Epithelial cell of proximal tubule (primary cell): ENCODE data around the gene TNRC6A. TPM values are rescaled to one million over a fixed set of nuclear protein-coding genes. Genes with fewer than 3 reads are reported as not detected.
A peak's percentile ranks its signal among the peaks of the same experiment; 100 is the strongest.
"Not testable (repeated sequence)": the region's sequence is repeated elsewhere in the genome, so short reads cannot be mapped to it uniquely, and the experiment has no call there.

Experiments used
- DNase-seq: peaks from one replicate; pipeline ENCODE4 v3.0.0-alpha.2; 2011; ENCODE audit warnings: low read depth
- H3K4me3 ChIP-seq: 2 replicates; pipeline ENCODE4 v1.5.1; 2011; ENCODE audit warnings: low read depth, mild to moderate bottlenecking, low read length
- total RNA-seq: library from RNA; depleted of rRNA; stranded (reverse); fragments of >200 nt; gene quantifications from 2 replicates; pipeline ENCODE4 v1.2.3, GENCODE V29; 2015
- TF ChIP-seq, protein P1 (sequence below): conservative IDR thresholded peaks from 2 replicates; pipeline ENCODE4 v1.5.1; 2012; ENCODE audit warnings: low read depth, mild to moderate bottlenecking, low read length

TNRC6A gene
- total RNA-seq, 1 donor from 2014 or later: 13.6 TPM

- H3K4me3 ChIP-seq: no peak overlapping the region
- TF ChIP-seq, protein P1, sequence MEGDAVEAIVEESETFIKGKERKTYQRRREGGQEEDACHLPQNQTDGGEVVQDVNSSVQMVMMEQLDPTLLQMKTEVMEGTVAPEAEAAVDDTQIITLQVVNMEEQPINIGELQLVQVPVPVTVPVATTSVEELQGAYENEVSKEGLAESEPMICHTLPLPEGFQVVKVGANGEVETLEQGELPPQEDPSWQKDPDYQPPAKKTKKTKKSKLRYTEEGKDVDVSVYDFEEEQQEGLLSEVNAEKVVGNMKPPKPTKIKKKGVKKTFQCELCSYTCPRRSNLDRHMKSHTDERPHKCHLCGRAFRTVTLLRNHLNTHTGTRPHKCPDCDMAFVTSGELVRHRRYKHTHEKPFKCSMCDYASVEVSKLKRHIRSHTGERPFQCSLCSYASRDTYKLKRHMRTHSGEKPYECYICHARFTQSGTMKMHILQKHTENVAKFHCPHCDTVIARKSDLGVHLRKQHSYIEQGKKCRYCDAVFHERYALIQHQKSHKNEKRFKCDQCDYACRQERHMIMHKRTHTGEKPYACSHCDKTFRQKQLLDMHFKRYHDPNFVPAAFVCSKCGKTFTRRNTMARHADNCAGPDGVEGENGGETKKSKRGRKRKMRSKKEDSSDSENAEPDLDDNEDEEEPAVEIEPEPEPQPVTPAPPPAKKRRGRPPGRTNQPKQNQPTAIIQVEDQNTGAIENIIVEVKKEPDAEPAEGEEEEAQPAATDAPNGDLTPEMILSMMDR: peak; percentile 41
- peak; percentile 95 for DNase-seq
Observed at GRCh38 chr16:24700549-24701392, 28.7 kb upstream of the TNRC6A start.

DNA sequence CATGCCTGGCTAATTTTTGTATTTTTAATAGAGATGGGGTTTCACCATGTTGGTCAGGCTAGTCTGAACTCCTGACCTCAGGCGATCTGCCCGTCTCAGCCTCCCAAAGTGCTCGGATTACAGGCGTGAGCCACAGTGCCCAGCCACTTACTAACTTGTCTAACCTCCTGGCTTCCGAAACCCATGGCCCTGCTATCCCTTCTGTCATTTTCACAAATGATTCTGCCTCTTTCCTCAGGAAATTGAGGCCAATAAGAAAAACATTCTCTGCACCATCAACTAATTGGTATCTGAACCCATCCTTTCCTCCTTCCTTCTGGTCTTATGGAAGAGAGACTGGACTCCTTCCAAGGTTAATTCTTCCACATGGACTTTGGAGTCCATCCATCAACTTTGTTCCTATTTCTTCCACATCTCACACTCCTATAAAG lies 27.9 kb upstream of the TNRC6A start:
- no peak for DNase-seq

DNA sequence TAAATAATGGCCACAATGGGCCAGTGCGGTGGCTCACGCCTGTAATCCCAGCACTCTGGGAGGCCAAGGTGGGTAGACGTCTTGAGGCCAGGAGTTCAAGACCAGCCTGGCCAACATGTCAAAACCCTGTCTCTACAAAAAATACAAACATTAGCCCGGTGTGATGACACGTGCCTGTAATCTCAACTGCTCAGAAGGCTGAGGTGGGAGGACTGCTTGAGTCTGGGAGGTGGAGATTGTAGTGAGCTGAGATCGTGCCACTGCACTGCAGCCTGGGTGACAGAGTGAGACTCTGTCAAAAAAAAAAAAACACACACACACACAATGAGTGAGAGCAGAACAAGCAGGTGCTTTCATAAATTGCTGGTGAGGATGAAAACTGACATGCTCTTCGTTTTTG lies 21.7 kb upstream of the TNRC6A start:
- not testable (repeated sequence) for DNase-seq, H3K4me3 ChIP-seq

More for the DNA sequence above, 27.9 kb upstream of the TNRC6A start:
- TF ChIP-seq, protein P1: no peak
- no peak overlapping the region for H3K4me3 ChIP-seq

DNA sequence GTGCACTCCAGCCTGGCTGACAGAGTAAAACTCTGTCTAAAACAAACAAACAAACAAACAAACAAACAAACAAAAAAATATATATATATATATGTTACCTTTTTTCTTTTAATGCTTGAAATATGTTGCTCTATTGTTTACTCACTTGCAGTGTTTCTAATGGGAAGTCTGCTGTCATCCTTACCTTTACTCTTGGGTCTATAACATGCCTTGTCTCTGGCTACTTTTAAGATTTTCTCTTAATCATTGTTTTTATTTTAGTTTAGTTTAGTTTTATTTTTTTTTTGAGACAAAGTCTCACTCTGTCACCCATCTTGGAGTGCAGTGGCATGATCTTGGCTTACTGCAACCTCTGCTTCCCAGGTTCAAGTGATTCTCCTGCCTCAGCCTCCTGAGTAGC lies 16.1 kb upstream of the TNRC6A start:
- no peak overlapping the region for H3K4me3 ChIP-seq
- no peak for DNase-seq
- TF ChIP-seq, protein P1: no peak

DNA sequence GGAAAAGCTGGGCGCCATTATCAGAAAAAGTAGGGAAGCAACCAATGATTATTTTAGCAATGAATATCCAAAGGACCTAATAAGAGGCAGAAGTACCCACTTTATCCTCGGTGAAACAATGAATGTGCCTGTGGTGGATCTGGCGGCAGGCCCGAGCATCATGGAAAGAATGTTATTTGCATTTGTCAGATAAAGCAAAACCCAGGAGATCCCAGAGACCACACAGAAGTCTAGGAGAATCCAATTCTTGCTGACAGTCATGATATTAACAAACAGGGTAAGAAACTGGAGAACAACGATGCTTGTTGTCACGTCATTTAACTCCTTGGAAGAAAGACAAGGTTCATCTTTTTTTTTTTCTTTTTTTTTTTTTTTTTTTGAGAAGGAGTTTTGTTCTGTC lies 12.0 kb upstream of the TNRC6A start:
- DNase-seq: no peak
- no peak overlapping the region for H3K4me3 ChIP-seq
- TF ChIP-seq, protein P1: no peak

GRCh38 chr16:24718967-24719521 lies 10.4 kb upstream of the TNRC6A start:
- TF ChIP-seq, protein P1: no peak
- no peak for DNase-seq

GRCh38 chr16:24721830-24722238 lies 7.6 kb upstream of the TNRC6A start:
- DNase-seq: no peak
- H3K4me3 ChIP-seq: no peak overlapping the region
- TF ChIP-seq, protein P1: no peak

More at GRCh38 chr16:24718967-24719521, 10.4 kb upstream of the TNRC6A start:
- no peak overlapping the region for H3K4me3 ChIP-seq
